Measurements from ENCODE around the gene SEC16A. TPM values are rescaled to one million over a fixed set of nuclear protein-coding genes. Genes with fewer than 3 reads are reported as not detected.

The SEC16A gene
- total RNA-seq, 1 donor from 2014 or later = 78.8 TPM

GRCh38 chr9:136499935-136500910 is 17.4 kb upstream of the SEC16A start:
- Mint-ChIP-seq H3K9me3 (no peaks in the 10 kb centered on the region), H3K36me3 (ENCODE audit: low read depth) (peaks cover 64% of the 10 kb centered on the region), H3K4me3 (no peak overlapping the region), H3K27me3 (no peaks in the 10 kb centered on the region), H3K27ac (no peak overlapping the region), H3K4me1 (no peaks in the 10 kb centered on the region)
- no peak for TF ChIP-seq CTCF (IDR thresholded peaks at IDR 0.05)
- ChIA-PET CTCF (no interaction called here), POLR2A (interaction anchor here (0.7 kb wide), 1 partner anchor 32 kb away, joined by 4 read pairs; no protein-coding TSS in a partner anchor)
- ATAC-seq (ENCODE audit: low read depth) = no peak
- no peak for DNase-seq
- intact Hi-C loops (cut with micrococcal nuclease) = no loop called here

- POLR2A ChIA-PET = interaction anchor here (0.6 kb wide), 1 partner anchor 16 kb away, joined by 5 read pairs; no protein-coding TSS in a partner anchor
- intact Hi-C loops (cut with micrococcal nuclease) = no loop called here
- peaks cover 63% of the 10 kb centered on the region for H3K36me3 Mint-ChIP-seq (ENCODE audit: low read depth)
- no peaks in the 10 kb centered on the region for H3K9me3 Mint-ChIP-seq
- no peaks in the 10 kb centered on the region for H3K27me3 Mint-ChIP-seq
- no peak for DNase-seq
- no peak for ATAC-seq (ENCODE audit: low read depth)
- no peaks in the 10 kb centered on the region for H3K4me1 Mint-ChIP-seq
- no peak for TF ChIP-seq CTCF (IDR thresholded peaks at IDR 0.05)
- H3K4me3 Mint-ChIP-seq = no peak overlapping the region
- CTCF ChIA-PET = no interaction called here
- H3K27ac Mint-ChIP-seq = no peak overlapping the region
These were observed 16.5 kb upstream of the SEC16A start for GRCh38 chr9:136499071-136499934.

GRCh38 chr9:136497916-136498695 is 15.3 kb upstream of the SEC16A start:
- Mint-ChIP-seq H3K36me3 (ENCODE audit: low read depth) (peaks cover 53% of the 10 kb centered on the region), H3K27ac (no peak overlapping the region), H3K9me3 (no peaks in the 10 kb centered on the region), H3K4me1 (no peaks in the 10 kb centered on the region), H3K27me3 (no peaks in the 10 kb centered on the region), H3K4me3 (no peak overlapping the region)
- DNase-seq (no peak), ATAC-seq (ENCODE audit: low read depth) (no peak)
- no peak for TF ChIP-seq CTCF (IDR thresholded peaks at IDR 0.05)
- CTCF ChIA-PET = no interaction called here
- intact Hi-C loops (cut with micrococcal nuclease) = no loop called here
- POLR2A ChIA-PET = no interaction called here

- no peak for DNase-seq
- no peaks in the 10 kb centered on the region for H3K27me3 Mint-ChIP-seq
- POLR2A ChIA-PET = no interaction called here
- ATAC-seq (ENCODE audit: low read depth) = no peak
- H3K4me1 Mint-ChIP-seq = no peaks in the 10 kb centered on the region
- no peak for TF ChIP-seq CTCF (IDR thresholded peaks at IDR 0.05)
- H3K9me3 Mint-ChIP-seq = no peaks in the 10 kb centered on the region
- H3K4me3 Mint-ChIP-seq = no peak overlapping the region
- intact Hi-C loops (cut with micrococcal nuclease) = no loop called here
- H3K36me3 Mint-ChIP-seq (ENCODE audit: low read depth) = peaks cover 47% of the 10 kb centered on the region
- no peak overlapping the region for H3K27ac Mint-ChIP-seq
- CTCF ChIA-PET = interaction anchor here (0.8 kb wide), 1 partner anchor 9 kb away, joined by 3 read pairs; no protein-coding TSS in a partner anchor
These were observed 14.2 kb upstream of the SEC16A start for GRCh38 chr9:136496801-136497620.

All from activated B cell treated with CpG ODN at 0.5 μM for 24 hours (primary cell).